Upper lobe of right lung (tissue), 1 donor: ENCODE measurements around the gene TNFRSF13B. TPM values are rescaled to one million over a fixed set of nuclear protein-coding genes. Genes with fewer than 3 reads are reported as not detected.
"Not testable (repeated sequence)": the region's sequence is repeated elsewhere in the genome, so short reads cannot be mapped to it uniquely, and the experiment has no call there.

Experiments used
- ATAC-seq: fragments of 200-7000 bp; cut with Tn5 transposase; one replicate; pipeline ENCODE4 v1.9.1; 2020; ENCODE audit warnings: mild to moderate bottlenecking, moderate library complexity
- DNase-seq: peaks from one replicate; pipeline ENCODE4 v3.0.0-alpha.2; 2020
- H3K27ac ChIP-seq: fragments of 200-600 bp; one replicate; pipeline ENCODE4 v1.8.0; 2022
- H3K27me3 ChIP-seq: fragments of 200-600 bp; one replicate; pipeline ENCODE4 v1.8.0; 2022; ENCODE audit warnings: mild to moderate bottlenecking
- H3K36me3 ChIP-seq: fragments of 200-600 bp; one replicate; pipeline ENCODE4 v1.8.0; 2022
- H3K4me1 ChIP-seq: fragments of 200-600 bp; one replicate; pipeline ENCODE4 v1.8.0; 2022
- H3K4me3 ChIP-seq: fragments of 200-600 bp; one replicate; pipeline ENCODE4 v1.8.0; 2022; ENCODE audit warnings: mild to moderate bottlenecking
- H3K9me3 ChIP-seq: fragments of 200-600 bp; one replicate; pipeline ENCODE4 v1.8.0; 2022
- CTCF ChIP-seq: fragments of 200-600 bp; IDR thresholded peaks from one replicate; pipeline ENCODE4 v1.8.0; 2022; ENCODE audit warnings: antibody characterized with exemption
- intact Hi-C: fragments of 100-400 bp; cut with DNase I; formaldehyde crosslinking; loops from one replicate; pipeline ENCODE4 v1.11.0; 2022
- total RNA-seq: library from RNA; stranded (reverse); fragmentation: NEBNext Ultra II Directional; extraction: Animal tissue kit (Norgen Biotek cat#: 25700); gene quantifications from one replicate; pipeline ENCODE4 v1.2.1, GENCODE V29; 2021
- donor health status: DM: no; HTN: yes; CAD: no; lungs with severe emphysema.

Gene TNFRSF13B
- total RNA-seq, 1 donor from 2014 or later: not detected

- H3K27me3 ChIP-seq: no peaks in the 10 kb centered on the region
- no peak overlapping the region for H3K27ac ChIP-seq
- H3K4me3 ChIP-seq: no peak overlapping the region
- no peaks in the 10 kb centered on the region for H3K36me3 ChIP-seq
- H3K9me3 ChIP-seq: no peaks in the 10 kb centered on the region
- TF ChIP-seq CTCF: no peak
- ATAC-seq: no peak
- no peaks in the 10 kb centered on the region for H3K4me1 ChIP-seq
- DNase-seq: no peak
- intact Hi-C loops: no loop called here
Observed at GRCh38 chr17:16980813-16981731, 9.2 kb upstream of the TNFRSF13B start.

- no peak for ATAC-seq
- intact Hi-C loops: no loop called here
- no peaks in the 10 kb centered on the region for H3K36me3 ChIP-seq
Observed at GRCh38 chr17:16980061-16980460, 8.1 kb upstream of the TNFRSF13B start.

GRCh38 chr17:16979237-16979823 lies 7.4 kb upstream of the TNFRSF13B start:
- intact Hi-C loops, H3K4me1 ChIP-seq, H3K9me3 ChIP-seq, H3K27me3 ChIP-seq, H3K36me3 ChIP-seq, DNase-seq, ATAC-seq, H3K27ac ChIP-seq, H3K4me3 ChIP-seq: not testable (repeated sequence)

More at GRCh38 chr17:16980061-16980460, 8.1 kb upstream of the TNFRSF13B start:
- TF ChIP-seq CTCF: no peak
- H3K4me1 ChIP-seq: no peaks in the 10 kb centered on the region
- no peaks in the 10 kb centered on the region for H3K27me3 ChIP-seq
- no peaks in the 10 kb centered on the region for H3K9me3 ChIP-seq
- DNase-seq: no peak
- no peak overlapping the region for H3K4me3 ChIP-seq
- H3K27ac ChIP-seq: no peak overlapping the region

- H3K4me3 ChIP-seq: no peak overlapping the region
- no peaks in the 10 kb centered on the region for H3K4me1 ChIP-seq
- H3K36me3 ChIP-seq: no peaks in the 10 kb centered on the region
- TF ChIP-seq CTCF: no peak
- H3K27ac ChIP-seq: no peak overlapping the region
- peak; percentile 73 for ATAC-seq
- intact Hi-C loops: no loop called here
- H3K27me3 ChIP-seq: no peaks in the 10 kb centered on the region
- DNase-seq: no peak
- no peaks in the 10 kb centered on the region for H3K9me3 ChIP-seq
Observed at GRCh38 chr17:16977932-16978331, 6.0 kb upstream of the TNFRSF13B start.

- ATAC-seq: no peak
- intact Hi-C loops: no loop called here
- DNase-seq: no peak
- Histone ChIP-seq H3K27ac (no peak overlapping the region), H3K9me3 (no peaks in the 10 kb centered on the region), H3K27me3 (no peaks in the 10 kb centered on the region), H3K4me1 (no peaks in the 10 kb centered on the region), H3K36me3 (no peaks in the 10 kb centered on the region), H3K4me3 (no peak overlapping the region)
- TF ChIP-seq CTCF: no peak
Observed at GRCh38 chr17:16976725-16977550, 5.0 kb upstream of the TNFRSF13B start.
